ENCODE measurements around the gene HSH2D.
A peak's percentile ranks its signal among the peaks of the same experiment; 100 is the strongest.
"Not testable (repeated sequence)": the region's sequence is repeated elsewhere in the genome, so short reads cannot be mapped to it uniquely, and the experiment has no call there.

The HSH2D gene

GRCh38 chr19:16155128-16155527 lies 11.6 kb downstream of the HSH2D start:
- DNase-seq (ENCODE audit: low read depth, low spot score), result no peak

GRCh38 chr19:16156904-16157303 lies 13.4 kb downstream of the HSH2D start:
- DNase-seq (ENCODE audit: low read depth, low spot score), result no peak

- no peak for DNase-seq (ENCODE audit: low read depth, low spot score)
Observed at GRCh38 chr19:16157601-16158000, 14.1 kb downstream of the HSH2D start.

GRCh38 chr19:16159655-16160054 lies 16.2 kb downstream of the HSH2D start:
- DNase-seq (ENCODE audit: low read depth, low spot score), result no peak

- DNase-seq (ENCODE audit: low read depth, low spot score), result no peak
Observed at GRCh38 chr19:16160445-16160942, 17.0 kb downstream of the HSH2D start.

- no peak for DNase-seq (ENCODE audit: low read depth, low spot score)
Observed at GRCh38 chr19:16160943-16161560, 17.6 kb downstream of the HSH2D start.

- no peak for DNase-seq (ENCODE audit: low read depth, low spot score)
Observed at GRCh38 chr19:16161840-16162239, 18.4 kb downstream of the HSH2D start.

- DNase-seq (ENCODE audit: low read depth, low spot score), result no peak
Observed at GRCh38 chr19:16164222-16164890, 20.9 kb downstream of the HSH2D start.

GRCh38 chr19:16166417-16166816 lies 22.9 kb downstream of the HSH2D start:
- no peak for DNase-seq (ENCODE audit: low read depth, low spot score)

- DNase-seq (ENCODE audit: low read depth, low spot score), result no peak
Observed at GRCh38 chr19:16167055-16167454, 23.6 kb downstream of the HSH2D start.

GRCh38 chr19:16168465-16169081 lies 25.1 kb downstream of the HSH2D start:
- no peak for DNase-seq (ENCODE audit: low read depth, low spot score)

GRCh38 chr19:16170134-16170533 lies 26.6 kb downstream of the HSH2D start:
- no peak for DNase-seq (ENCODE audit: low read depth, low spot score)

GRCh38 chr19:16175954-16176353 lies 32.5 kb downstream of the HSH2D start:
- no peak for DNase-seq (ENCODE audit: low read depth, low spot score)

GRCh38 chr19:16178866-16179265 lies 35.4 kb downstream of the HSH2D start:
- not testable (repeated sequence) for DNase-seq (ENCODE audit: low read depth, low spot score)

- no peak for DNase-seq (ENCODE audit: low read depth, low spot score)
Observed at GRCh38 chr19:16180611-16181010, 37.1 kb downstream of the HSH2D start.

GRCh38 chr19:16184665-16185122 lies 41.2 kb downstream of the HSH2D start:
- DNase-seq (ENCODE audit: low read depth, low spot score), result no peak

GRCh38 chr19:16185123-16185767 lies 41.8 kb downstream of the HSH2D start, which contains the start of gene FAM32A:
FAM32A (plus strand) TSS chr19:16185410; CDS start chr19:16185443, 33 bp downstream.
- DNase-seq (ENCODE audit: low read depth, low spot score), result peak; percentile 97

- no peak for DNase-seq (ENCODE audit: low read depth, low spot score)
Observed at GRCh38 chr19:16185768-16186123, 42.3 kb downstream of the HSH2D start.

GRCh38 chr19:16188521-16188920 lies 45.0 kb downstream of the HSH2D start:
- DNase-seq (ENCODE audit: low read depth, low spot score), result no peak

GRCh38 chr19:16190198-16190597 lies 46.7 kb downstream of the HSH2D start:
- no peak for DNase-seq (ENCODE audit: low read depth, low spot score)

- DNase-seq (ENCODE audit: low read depth, low spot score), result no peak
Observed at GRCh38 chr19:16190736-16191135, 47.3 kb downstream of the HSH2D start.

GRCh38 chr19:16191216-16191908 lies 47.9 kb downstream of the HSH2D start:
- DNase-seq (ENCODE audit: low read depth, low spot score), result no peak
